Nephron (organoid): ENCODE data around the gene GPD1L.

Source experiments
- H3K27ac Mint-ChIP-seq, 3 experiments: 2 replicates each; pipeline ENCODE4 v1.8.0; 2020; ENCODE audit warnings: mixed read lengths in 3 of 3, mild to moderate bottlenecking in 2 of 3, moderate library complexity in 1 of 3
- H3K27me3 Mint-ChIP-seq: 2 replicates; pipeline ENCODE4 v1.8.0; 2021; ENCODE audit warnings: low read depth, mild to moderate bottlenecking, moderate library complexity, mixed read lengths
- H3K36me3 Mint-ChIP-seq: 2 replicates; pipeline ENCODE4 v1.8.0; 2020; ENCODE audit warnings: low read depth, mixed read lengths
- H3K4me1 Mint-ChIP-seq: 2 replicates; pipeline ENCODE4 v1.8.0; 2020; ENCODE audit warnings: mixed read lengths
- H3K4me3 Mint-ChIP-seq, 3 experiments: 2 replicates each; pipeline ENCODE4 v1.8.0; 2020; ENCODE audit warnings: mild to moderate bottlenecking in 3 of 3, mixed read lengths in 3 of 3, moderate library complexity in 2 of 3
- H3K9me3 Mint-ChIP-seq: 2 replicates; pipeline ENCODE4 v1.8.0; 2020; ENCODE audit warnings: mixed read lengths
- CTCF ChIP-seq, 3 experiments: fragments of 200-600 bp; sonication (generic); IDR thresholded peaks; one replicate each; pipeline ENCODE4 v1.5.0; 2021; ENCODE audit warnings: antibody characterized with exemption in 3 of 3; ENCODE audit not compliant: unreplicated experiment in 3 of 3

Gene GPD1L

GRCh38 chr3:32200992-32201758, 94.8 kb downstream of the GPD1L start:
- no peak for TF ChIP-seq CTCF (IDR thresholded peaks at IDR 0.05; ENCODE audit: unreplicated experiment in 3 of 3)
- peaks cover 6% of the 10 kb centered on the region for H3K27me3 Mint-ChIP-seq
- H3K4me1 Mint-ChIP-seq, result peaks cover 11% of the 10 kb centered on the region
- H3K9me3 Mint-ChIP-seq, result no peaks in the 10 kb centered on the region
- no peak overlapping the region for H3K4me3 Mint-ChIP-seq
- H3K36me3 Mint-ChIP-seq, result no peaks in the 10 kb centered on the region
- H3K27ac Mint-ChIP-seq, result no peak overlapping the region

- Mint-ChIP-seq H3K4me3 (no peak overlapping the region), H3K27ac (no peak overlapping the region), H3K27me3 (peaks cover 6% of the 10 kb centered on the region), H3K9me3 (no peaks in the 10 kb centered on the region), H3K4me1 (peaks cover 11% of the 10 kb centered on the region), H3K36me3 (no peaks in the 10 kb centered on the region)
- no peak for TF ChIP-seq CTCF (IDR thresholded peaks at IDR 0.05; ENCODE audit: unreplicated experiment in 3 of 3)
Observed at GRCh38 chr3:32202496-32202895, 96.1 kb downstream of the GPD1L start.

GRCh38 chr3:32203854-32204253, 97.4 kb downstream of the GPD1L start:
- Mint-ChIP-seq H3K4me1 (peaks cover 8% of the 10 kb centered on the region), H3K27me3 (peaks cover 12% of the 10 kb centered on the region), H3K27ac (no peak overlapping the region), H3K36me3 (no peaks in the 10 kb centered on the region), H3K9me3 (no peaks in the 10 kb centered on the region), H3K4me3 (no peak overlapping the region)
- TF ChIP-seq CTCF (IDR thresholded peaks at IDR 0.05; ENCODE audit: unreplicated experiment in 3 of 3), result no peak

- Mint-ChIP-seq H3K9me3 (no peaks in the 10 kb centered on the region), H3K4me3 (no peak overlapping the region), H3K27me3 (peaks cover 6% of the 10 kb centered on the region), H3K4me1 (no peaks in the 10 kb centered on the region), H3K36me3 (no peaks in the 10 kb centered on the region), H3K27ac (no peak overlapping the region)
- no peak for TF ChIP-seq CTCF (IDR thresholded peaks at IDR 0.05; ENCODE audit: unreplicated experiment in 3 of 3)
Observed at GRCh38 chr3:32208447-32208846, 102.0 kb downstream of the GPD1L start.

- TF ChIP-seq CTCF (IDR thresholded peaks at IDR 0.05; ENCODE audit: unreplicated experiment in 3 of 3), result no peak
- Mint-ChIP-seq H3K36me3 (no peaks in the 10 kb centered on the region), H3K4me1 (no peaks in the 10 kb centered on the region), H3K27me3 (peaks cover 9% of the 10 kb centered on the region), H3K9me3 (peaks cover 2% of the 10 kb centered on the region), H3K27ac (no peak overlapping the region), H3K4me3 (no peak overlapping the region)
Observed at GRCh38 chr3:32215185-32215584, 108.8 kb downstream of the GPD1L start.

GRCh38 chr3:32216172-32216783, 109.9 kb downstream of the GPD1L start:
- no peaks in the 10 kb centered on the region for H3K4me1 Mint-ChIP-seq
- no peak overlapping the region for H3K4me3 Mint-ChIP-seq
- no peak for TF ChIP-seq CTCF (IDR thresholded peaks at IDR 0.05; ENCODE audit: unreplicated experiment in 3 of 3)
- peaks cover 6% of the 10 kb centered on the region for H3K9me3 Mint-ChIP-seq
- peaks cover 9% of the 10 kb centered on the region for H3K27me3 Mint-ChIP-seq
- no peak overlapping the region for H3K27ac Mint-ChIP-seq
- no peaks in the 10 kb centered on the region for H3K36me3 Mint-ChIP-seq
